ENCODE measurements around the gene LONP1.

DNA sequence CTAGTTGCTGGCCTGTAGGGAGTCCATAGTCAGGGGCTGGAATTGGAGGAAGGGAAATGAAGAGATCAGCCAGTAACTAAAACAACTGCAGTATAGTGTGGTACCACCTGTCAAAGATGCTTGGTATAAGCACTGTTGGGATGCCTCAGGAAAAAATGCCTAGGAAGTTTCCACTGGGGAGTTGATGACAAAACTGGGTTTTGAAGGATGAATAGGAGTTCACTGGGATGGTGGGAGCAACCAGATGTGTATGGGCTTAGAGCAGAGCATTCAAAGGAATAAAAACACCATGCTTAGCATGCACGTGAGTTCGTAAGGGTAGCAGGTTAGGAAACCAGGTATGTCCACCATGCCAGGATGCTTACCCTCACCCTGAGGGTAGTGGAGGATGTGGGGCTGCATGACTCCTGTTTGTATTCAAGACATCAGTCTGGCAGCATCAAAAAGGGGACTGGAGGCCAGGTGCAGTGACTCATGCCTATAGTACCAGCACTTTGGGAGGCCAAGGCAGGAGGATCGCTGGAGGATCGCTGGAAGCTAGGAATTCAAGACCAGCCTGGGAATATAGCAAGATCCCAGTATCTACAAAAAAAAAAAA, 7.6 kb upstream of the LONP1 start:
- TF ChIP-seq, protein P1, sequence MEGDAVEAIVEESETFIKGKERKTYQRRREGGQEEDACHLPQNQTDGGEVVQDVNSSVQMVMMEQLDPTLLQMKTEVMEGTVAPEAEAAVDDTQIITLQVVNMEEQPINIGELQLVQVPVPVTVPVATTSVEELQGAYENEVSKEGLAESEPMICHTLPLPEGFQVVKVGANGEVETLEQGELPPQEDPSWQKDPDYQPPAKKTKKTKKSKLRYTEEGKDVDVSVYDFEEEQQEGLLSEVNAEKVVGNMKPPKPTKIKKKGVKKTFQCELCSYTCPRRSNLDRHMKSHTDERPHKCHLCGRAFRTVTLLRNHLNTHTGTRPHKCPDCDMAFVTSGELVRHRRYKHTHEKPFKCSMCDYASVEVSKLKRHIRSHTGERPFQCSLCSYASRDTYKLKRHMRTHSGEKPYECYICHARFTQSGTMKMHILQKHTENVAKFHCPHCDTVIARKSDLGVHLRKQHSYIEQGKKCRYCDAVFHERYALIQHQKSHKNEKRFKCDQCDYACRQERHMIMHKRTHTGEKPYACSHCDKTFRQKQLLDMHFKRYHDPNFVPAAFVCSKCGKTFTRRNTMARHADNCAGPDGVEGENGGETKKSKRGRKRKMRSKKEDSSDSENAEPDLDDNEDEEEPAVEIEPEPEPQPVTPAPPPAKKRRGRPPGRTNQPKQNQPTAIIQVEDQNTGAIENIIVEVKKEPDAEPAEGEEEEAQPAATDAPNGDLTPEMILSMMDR (IDR thresholded peaks at IDR 0.05; ENCODE audit: insufficient read depth, low read length): no peak
- no peak for TF ChIP-seq GABPA (IDR thresholded peaks at IDR 0.05; ENCODE audit: low read depth)
- TF ChIP-seq, protein P2, sequence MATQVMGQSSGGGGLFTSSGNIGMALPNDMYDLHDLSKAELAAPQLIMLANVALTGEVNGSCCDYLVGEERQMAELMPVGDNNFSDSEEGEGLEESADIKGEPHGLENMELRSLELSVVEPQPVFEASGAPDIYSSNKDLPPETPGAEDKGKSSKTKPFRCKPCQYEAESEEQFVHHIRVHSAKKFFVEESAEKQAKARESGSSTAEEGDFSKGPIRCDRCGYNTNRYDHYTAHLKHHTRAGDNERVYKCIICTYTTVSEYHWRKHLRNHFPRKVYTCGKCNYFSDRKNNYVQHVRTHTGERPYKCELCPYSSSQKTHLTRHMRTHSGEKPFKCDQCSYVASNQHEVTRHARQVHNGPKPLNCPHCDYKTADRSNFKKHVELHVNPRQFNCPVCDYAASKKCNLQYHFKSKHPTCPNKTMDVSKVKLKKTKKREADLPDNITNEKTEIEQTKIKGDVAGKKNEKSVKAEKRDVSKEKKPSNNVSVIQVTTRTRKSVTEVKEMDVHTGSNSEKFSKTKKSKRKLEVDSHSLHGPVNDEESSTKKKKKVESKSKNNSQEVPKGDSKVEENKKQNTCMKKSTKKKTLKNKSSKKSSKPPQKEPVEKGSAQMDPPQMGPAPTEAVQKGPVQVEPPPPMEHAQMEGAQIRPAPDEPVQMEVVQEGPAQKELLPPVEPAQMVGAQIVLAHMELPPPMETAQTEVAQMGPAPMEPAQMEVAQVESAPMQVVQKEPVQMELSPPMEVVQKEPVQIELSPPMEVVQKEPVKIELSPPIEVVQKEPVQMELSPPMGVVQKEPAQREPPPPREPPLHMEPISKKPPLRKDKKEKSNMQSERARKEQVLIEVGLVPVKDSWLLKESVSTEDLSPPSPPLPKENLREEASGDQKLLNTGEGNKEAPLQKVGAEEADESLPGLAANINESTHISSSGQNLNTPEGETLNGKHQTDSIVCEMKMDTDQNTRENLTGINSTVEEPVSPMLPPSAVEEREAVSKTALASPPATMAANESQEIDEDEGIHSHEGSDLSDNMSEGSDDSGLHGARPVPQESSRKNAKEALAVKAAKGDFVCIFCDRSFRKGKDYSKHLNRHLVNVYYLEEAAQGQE (IDR thresholded peaks at IDR 0.05; ENCODE audit: insufficient replicate concordance, low read depth): no peak
- no peak for TF ChIP-seq POLR2AphosphoS5 (IDR thresholded peaks at IDR 0.05; ENCODE audit: low read depth)
- TF ChIP-seq SPI1 (IDR thresholded peaks at IDR 0.05; ENCODE audit: borderline replicate concordance, low read depth): no peak
